HG02885 (cell line): Measurements from ENCODE around the gene SYF2.
"Not testable (repeated sequence)": the region's sequence is repeated elsewhere in the genome, so short reads cannot be mapped to it uniquely, and the experiment has no call there.

Experiments used
- ATAC-seq: cut with Tn5 transposase; IDR thresholded peaks from one replicate; pipeline ENCODE4 v1.9.1; 2021; ENCODE audit warnings: mild to moderate bottlenecking; ENCODE audit not compliant: unreplicated experiment, poor library complexity

SYF2 gene

DNA sequence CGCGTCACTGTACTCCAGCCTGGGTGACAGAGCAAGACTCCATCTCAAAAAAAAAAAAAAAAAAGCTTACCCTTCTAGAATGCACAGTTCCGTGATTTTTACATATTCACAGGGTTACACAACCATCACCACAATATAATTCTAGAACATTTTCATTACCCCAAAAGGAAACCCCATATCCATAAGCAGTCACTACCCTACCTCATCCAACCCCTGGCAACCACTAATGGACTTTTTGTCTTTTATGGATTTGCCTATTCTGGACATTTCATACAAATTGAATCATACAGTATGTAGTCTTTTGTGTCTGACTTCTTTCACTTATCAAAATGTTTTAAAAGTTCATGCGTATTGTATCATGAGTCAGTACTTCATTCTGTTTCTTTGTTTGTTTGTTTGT is 22.8 kb downstream of the SYF2 start:
- ATAC-seq: no peak

DNA sequence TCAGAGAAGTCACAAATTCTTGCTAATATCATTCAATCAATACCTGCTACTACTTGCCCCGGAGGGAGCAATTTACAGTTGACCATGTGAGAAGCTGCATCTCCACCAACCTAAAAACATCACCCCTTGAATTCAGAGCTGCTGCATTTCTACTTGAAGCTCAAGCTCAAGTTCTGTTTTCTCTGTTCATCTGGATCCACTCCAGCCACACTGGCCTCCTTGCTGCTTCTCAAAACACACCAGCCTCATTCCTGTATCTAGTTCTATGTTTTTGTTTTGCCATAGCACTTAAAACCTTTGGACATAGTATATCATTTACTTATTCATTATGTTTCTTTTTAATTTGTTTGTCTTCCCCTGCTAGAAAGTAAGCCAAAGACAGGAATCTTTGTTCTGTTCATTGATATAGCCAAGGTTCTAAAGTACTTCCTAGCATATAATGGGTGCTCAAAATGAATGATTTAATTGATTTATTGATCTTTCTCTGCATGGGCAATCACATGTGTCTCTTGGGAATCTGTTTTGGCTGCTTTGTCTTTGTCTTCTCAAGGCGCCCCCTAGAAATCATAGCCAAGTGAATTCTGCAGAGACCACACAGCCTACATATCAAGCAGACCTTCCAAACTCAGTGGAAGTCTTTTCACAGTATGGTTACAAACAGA is 23.6 kb downstream of the SYF2 start:
- ATAC-seq: no peak

DNA sequence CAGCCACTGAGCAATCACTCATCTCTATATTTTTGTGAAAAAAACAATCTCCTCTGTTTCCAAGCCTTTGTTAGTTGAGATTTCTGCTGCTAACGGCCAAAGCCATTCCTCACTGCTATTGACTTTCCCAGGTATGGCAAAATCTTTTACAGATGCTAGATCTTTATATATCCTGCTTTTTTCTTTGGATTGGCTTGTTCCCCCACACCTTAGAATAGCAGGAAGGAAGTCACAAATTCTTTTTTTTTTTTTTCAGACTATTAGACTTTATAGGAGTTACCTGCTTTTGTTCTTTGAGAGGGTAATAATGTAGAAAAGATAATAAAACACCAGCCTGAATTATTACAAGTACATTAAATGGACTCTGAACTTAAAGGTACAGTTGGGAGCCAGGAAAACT is 24.2 kb downstream of the SYF2 start:
- no peak for ATAC-seq

DNA sequence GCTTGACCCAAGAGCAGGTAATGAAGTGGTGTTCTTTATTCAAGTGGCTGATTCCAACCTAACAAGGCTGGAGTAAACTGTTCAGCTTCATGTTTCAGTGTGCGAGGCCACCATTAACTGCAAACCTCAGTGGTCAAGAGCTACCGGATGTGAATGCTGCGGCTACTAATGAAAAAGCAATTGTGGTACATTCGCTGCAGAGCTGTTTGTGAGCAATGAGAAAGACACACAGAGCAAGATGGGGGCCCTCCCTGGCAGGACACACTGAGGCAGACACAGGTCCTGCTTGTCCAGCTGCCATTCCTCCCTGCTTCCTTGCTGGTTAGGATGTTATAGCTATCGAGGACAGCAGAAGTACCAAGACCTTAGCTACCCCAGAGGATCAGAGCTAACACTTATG is 26.1 kb downstream of the SYF2 start:
- no peak for ATAC-seq

DNA sequence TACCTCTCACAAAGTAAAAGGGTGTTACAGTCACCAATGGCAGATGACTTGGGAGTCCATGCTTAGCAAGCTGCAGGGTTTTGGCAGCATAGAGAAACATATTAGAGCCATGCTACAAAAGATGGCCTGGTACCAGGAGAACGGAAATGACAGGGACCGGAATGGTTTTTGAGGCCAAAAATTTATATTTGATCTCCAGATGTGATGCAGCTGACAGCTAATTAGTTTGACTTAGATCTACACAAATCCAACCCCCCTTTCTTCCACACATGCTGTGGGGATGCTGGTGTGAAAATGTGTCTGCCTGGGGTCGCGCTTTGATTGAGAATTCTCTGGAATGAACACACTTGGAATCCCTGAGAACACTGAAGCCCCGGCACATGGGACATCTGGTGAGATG is 26.5 kb downstream of the SYF2 start:
- ATAC-seq: no peak

DNA sequence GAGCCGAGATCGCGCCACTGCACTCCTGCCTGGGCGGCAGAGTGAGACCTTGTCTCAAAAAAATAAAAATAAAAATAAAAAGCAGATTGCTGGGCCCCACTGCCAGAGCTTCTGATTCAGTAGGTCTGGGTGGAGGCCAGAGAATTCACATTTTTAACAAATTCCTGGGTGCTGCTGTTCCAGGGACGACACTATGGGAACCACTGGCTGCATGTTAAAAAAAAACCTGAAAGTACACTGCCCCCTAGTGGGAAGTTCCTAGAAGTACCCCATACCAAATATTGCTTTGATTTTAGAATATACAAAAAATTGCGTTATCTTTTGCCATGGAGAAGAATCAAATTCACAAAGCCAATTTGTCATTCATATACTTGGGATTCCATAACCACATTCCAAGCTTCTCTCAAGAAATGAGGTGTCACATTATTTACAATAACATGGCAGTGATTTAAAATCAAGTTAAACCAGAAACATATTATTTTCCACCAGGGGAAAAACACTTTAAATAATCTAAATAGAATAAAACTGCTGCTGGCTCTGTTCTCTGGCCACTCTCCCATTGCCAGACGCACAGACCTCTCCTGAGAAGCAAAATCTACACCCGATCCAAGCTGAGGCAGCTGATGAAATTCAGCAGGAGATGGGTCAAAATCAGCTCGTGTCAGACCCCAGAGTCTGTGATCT is 27.4 kb downstream of the SYF2 start:
- no peak for ATAC-seq

DNA sequence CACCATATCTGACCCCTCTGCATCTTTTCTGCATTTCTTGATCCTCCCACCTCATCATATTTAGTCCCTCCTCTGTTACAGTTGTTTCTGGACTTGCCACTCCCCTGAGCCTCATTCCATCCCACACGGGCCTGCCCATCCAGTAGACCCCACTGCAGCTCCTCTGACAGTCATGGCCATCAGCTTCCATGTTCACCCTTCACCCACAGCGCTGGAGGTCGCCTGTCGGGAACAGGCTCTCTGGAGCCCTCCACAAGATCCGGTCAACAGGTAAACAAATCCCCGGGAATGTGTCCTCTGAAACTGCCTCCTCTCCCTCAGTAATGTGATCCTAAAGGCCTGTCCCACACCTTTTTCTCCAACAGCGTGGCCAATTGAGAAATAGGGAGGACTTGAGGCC is 31.3 kb downstream of the SYF2 start:
- ATAC-seq: no peak

DNA sequence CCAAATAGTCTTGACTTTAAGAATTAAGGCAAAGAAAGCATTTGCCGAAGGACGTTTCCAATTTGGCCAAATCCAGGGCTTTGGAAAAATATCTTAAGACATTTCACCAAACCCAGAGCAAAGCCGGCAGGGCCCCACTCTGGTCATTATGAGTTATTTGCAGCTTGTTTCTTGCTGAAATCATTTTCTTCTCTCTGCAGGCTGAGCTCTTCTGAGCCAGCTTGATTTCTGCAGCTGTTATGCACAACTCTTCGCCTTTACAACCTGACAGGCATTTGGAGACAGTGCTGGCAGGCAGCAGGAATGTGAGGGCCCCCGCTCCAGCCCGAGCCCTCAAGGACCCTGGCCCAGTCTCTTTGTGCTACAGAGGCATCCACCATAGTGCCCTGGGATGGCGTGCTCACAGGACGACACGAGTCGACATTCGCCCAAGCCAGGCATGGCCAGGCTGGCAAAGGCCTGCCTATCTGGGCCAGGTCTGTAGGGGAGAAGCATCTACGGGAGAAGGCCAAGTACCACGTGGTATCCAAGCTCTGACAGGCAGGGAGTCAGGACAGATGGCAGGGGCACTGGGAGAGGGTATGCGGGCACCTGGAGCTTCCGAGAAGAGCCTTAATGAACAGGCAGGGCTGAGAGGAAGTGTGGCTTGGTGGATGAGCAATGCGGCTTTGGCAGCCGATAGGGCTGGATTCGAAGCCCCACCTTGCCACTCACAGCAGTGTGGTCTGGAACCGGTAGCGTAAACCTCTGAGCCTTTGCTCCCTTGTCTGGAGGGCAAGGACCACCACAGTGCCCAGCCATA is 32.3 kb downstream of the SYF2 start:
- no peak for ATAC-seq

DNA sequence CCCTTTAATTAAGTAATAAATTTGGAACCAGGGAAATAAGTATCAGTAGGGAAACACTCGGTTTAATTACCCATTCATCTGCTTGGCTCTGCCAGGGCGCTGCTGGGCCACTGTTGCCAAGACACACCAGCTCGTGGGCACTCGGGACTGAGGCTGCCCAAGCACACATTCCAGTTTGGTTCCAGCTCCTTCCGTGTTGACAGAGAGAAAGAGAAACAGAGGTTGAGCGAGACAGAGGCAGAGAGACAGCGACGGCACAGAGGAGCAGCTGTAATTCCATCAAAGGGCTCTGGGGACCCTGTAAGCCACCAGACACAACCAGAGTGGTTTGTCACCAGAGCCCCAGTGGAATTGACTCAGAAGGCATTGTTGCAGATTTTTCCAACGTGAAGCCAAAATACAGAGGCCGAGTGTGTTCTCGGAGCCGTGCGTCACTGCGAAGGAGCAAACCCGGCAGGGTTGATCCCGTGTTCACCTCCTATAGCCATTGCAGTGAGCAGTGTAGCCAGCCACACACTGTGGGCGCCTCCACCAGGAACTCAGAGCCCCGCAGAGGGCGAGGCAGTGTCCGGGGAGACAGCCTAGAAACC is 33.5 kb downstream of the SYF2 start:
- no peak for ATAC-seq

DNA sequence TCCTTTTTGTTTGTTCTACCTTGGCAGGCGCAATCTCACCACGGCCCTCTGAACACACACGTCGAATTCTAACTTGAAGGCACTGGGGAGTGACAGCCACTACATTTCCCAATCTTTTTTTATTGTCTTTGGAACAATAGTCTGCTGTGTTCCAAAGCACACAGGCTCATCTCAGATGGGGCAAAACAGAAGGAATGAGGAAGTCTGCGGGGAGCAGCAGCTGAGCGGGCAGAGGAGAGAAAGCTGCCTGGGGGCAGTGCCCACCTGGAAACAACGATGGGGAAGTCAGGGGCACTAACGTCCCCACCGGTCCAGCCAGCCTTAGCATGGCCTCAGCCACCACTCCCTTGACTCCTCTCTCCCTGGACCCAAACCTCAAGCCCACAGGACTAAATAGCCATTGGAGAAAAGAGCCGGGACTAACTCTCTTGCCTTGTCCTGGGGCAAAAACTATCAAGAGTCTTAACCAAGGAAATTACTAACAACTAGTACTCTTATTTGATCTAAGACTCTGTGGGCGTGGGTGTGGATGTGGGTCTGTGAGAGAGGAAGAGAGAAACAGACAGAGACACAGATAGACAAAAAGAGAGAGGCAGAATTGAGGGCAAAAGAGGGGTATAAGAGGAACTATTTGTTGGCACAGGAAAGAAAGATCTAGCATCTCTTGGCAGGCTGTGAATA is 34.2 kb downstream of the SYF2 start:
- no peak for ATAC-seq

DNA sequence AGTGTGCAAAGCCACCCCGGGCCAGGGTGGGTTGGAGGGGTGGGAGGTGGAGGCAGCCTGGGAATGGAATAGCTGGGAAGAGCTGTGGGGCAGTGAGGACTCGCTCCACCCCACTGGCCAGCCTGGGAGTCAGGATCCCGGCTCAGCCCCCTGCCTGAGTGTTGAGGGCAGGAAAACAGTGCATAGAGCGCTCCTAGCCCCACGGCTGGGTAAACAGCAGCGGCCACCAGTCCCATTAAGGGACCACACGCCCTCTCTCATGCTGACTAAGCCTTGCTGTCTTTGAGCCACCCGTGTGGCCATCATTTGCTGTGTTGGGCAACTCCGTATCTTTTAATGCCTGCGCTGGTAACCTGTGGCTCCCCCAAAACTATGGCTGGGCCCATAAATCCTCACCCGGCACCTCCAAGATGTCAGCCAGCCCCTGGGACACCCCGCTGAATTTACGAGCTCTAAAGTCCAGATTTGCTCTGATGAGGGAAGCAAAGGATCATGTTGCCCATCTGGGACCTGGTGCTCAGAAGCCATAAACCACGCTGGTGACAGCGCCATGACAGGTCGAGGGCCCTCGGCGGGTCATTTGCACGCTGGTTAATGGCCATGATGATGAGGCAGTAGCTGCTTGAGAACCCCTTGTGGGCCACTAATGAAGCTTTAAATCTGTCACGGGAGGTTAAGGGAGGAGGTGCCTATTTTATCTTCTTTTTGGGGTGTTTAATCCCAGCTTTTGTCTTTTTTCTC is 34.9 kb downstream of the SYF2 start:
- ATAC-seq: no peak

DNA sequence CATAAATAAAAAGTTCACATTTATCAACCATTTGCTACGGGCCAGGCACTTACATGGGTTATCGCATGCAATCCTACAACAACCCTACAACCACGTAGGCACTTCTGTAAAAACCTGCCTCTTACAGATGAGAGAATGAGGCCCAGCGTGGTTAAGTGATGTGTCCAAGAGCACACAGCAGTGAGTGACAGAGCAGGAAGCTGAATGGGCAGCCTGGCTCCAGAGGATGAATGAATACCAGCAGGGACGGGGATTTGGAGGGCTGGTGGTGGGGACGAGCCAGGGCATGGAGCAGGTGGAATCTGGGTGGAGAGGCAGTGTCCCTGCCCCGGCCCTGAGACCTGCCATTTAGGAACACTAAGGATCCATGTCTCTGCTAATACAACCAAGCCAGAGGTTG is 35.5 kb downstream of the SYF2 start:
- ATAC-seq: no peak

DNA sequence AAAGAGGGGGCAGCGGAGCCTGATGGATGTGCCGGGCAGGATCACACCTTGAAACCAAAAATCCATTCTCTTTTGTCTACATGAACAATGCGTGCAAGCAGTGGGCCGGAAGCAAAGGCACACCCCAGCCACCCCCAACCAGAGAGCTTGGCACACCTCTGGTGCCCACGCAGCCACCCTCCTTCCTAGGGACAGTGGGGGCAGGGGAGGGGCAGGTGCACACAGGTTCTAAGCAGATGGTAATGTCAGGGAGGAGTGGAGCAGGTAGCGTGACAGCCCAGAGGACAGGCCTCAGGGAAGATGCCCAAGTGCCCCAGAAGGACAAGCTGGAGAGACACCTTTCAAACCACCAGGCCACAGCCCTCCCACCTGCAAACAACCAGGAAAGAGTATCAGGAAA is 36.5 kb downstream of the SYF2 start:
- ATAC-seq: no peak

DNA sequence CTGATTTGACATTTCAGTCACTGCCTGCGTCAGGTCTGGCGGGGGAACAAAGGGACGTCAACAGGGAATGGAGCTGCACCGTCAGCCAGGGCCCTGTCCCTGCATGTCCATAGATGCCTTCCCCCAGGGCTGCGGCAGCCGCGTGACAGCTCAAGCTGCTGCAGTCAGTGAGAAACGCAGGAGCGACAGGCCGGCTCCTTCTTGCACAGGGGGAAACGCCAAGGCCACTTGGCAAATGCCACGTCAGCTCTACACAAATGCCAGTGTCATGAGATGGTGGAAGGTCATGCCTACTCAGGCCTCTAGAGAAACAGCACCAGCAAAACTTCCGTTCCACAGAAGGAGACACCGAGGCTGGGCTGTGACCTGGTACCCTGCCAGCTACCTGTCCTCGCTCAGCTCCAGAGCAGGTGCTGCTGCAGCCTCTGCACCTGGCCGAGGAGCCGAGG is 37.7 kb downstream of the SYF2 start:
- no peak for ATAC-seq

DNA sequence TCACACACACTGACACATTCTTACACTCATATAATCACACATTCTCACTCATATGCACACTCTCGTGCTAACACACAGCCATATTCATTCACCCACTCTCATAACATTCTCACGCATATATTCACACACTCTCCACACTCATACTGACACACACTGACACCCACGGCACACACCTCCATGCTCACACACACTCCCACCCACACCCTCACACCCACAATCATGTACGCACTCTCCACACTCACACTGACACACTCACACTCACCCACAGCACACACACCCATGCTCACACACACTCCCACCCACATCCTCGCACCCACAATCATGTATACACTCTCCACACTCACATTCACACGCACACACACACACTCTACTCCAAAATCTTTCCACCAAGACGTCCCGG is 38.2 kb downstream of the SYF2 start:
- ATAC-seq: no peak

DNA sequence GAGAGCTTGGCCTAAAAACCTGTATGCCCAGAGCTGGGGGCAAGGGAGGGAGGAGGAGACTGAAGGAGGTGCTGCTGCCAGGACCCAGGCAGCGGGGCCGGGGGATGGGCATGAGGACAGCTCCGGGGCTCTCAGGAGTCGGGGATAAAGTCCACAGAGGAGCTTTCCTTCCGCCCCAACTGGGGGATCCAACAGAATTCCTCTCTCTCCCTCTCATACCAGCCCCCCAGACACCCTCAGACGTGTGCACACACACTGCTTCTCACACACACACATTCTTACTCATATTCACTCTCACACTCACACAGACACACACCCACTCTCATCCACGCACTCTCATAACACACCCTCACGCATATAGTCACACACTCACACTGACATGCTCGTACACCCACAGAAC is 39.1 kb downstream of the SYF2 start:
- ATAC-seq: no peak

DNA sequence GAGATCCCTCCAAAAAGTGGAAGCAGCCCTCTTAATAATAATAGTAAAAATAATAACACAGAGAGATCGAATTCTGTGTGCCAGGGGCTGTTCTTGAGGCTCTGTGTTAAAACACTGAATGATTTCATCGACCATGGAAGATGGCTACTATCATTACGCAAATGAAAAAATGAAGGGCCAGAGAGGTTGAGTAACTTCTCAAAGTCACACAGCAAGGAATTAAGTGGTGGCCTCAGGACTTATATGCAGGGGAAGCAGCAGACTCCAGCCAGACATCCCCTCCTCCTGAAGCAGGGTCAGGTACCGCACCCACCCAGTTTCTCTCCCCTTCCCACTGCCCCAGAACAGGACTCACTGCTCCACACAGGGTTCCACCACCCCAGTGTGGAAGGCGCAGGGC is 40.1 kb downstream of the SYF2 start:
- no peak for ATAC-seq

DNA sequence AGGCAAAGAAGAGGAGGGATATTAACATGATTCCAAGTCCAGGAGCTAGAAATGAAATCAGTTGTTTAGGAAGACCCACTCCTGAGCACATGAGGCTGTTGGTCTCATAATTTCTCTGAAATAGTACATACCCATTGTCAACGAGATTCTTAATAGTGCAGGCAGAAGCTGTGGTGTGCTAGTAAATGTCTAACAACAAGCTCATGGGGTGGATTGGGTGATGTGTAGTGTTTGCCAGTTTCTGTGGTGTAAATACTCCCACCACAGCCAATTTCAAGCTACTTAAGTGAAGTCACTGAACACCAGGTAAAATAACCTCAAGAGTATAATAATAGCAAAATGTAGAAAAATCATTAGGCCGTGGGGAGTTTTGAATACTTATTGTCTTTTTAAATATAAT is 42.0 kb downstream of the SYF2 start:
- no peak for ATAC-seq

DNA sequence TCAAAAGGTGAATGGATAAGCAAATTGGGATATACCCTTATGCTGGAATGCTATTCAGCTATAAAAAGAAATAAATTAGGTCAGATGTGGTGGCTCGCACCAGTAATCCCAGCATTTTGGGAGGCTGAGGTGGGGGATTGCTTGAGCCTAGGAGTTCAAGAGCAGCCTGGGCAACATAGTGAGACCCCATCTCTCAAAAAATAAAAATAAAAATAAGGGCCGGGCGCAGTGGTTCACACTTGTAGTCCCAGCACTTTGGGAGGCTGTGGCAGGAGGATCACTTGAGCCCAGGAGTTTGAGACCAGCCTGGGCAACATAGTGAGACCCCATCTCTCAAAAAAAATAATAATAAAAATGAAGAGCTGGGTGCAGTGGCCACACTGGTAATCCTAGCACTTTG is 44.4 kb downstream of the SYF2 start:
- ATAC-seq: not testable (repeated sequence)

DNA sequence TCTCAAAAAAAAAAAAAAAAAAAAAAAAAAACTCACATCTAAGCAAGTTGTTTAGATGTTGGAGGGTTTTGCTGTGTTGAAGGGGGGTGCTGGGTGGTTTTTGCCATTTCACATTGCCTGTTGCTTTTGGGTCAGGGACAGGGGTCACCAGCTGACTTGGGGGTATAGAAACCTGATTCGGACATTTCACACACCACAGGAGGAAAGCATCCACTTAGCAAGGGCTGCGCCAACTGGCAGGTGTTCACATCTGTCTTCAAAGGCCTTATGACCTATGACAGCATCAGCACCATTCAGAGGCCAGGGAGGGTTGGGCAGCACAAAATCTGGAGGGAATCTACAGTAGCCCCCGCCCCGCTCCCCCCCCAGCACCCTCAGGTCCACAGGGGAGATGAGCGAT is 45.2 kb downstream of the SYF2 start:
- ATAC-seq: no peak
